Activated T-helper 2 cell treated with anti-CD3 and anti-CD28 coated beads, Interferon-gamma antibody, Interleukin-2, Interleukin-4, amounts not matched to agents 10 μg/mL and 5 μg/mL and 100 μg/mL, durations not matched to agents 14 hours and 24 hours and 36 hours (primary cell): ENCODE measurements around the gene TEX261. TPM values are rescaled to one million over a fixed set of nuclear protein-coding genes. Genes with fewer than 3 reads are reported as not detected.

Experiments
- DNase-seq: peaks from one replicate; pipeline ENCODE4 v3.0.0; 2021; ENCODE audit warnings: low spot score
- H3K27ac Mint-ChIP-seq: one replicate; pipeline ENCODE4 v1.8.0; 2021; ENCODE audit warnings: mixed read lengths
- H3K27me3 Mint-ChIP-seq: one replicate; pipeline ENCODE4 v1.8.0; 2021; ENCODE audit warnings: low read depth, mixed read lengths
- H3K36me3 Mint-ChIP-seq: one replicate; pipeline ENCODE4 v1.8.0; 2021; ENCODE audit warnings: low read depth, mixed read lengths
- H3K4me1 Mint-ChIP-seq: one replicate; pipeline ENCODE4 v1.8.0; 2021; ENCODE audit warnings: low read depth, mixed read lengths
- H3K4me3 Mint-ChIP-seq: one replicate; pipeline ENCODE4 v1.8.0; 2021; ENCODE audit warnings: low read depth, mild to moderate bottlenecking, moderate library complexity, mixed read lengths
- H3K9me3 Mint-ChIP-seq: one replicate; pipeline ENCODE4 v1.8.0; 2021; ENCODE audit warnings: mixed read lengths
- intact Hi-C: fragments of 100-400 bp; cut with micrococcal nuclease; formaldehyde crosslinking; loops from one replicate; pipeline ENCODE4 v1.15.1; 2023
- total RNA-seq: library from RNA; stranded (reverse); gene quantifications from 2 replicates; pipeline ENCODE4 v1.2.3, GENCODE V29; 2022

TEX261 gene
- total RNA-seq, 1 donor from 2014 or later: 67.9 TPM

DNA sequence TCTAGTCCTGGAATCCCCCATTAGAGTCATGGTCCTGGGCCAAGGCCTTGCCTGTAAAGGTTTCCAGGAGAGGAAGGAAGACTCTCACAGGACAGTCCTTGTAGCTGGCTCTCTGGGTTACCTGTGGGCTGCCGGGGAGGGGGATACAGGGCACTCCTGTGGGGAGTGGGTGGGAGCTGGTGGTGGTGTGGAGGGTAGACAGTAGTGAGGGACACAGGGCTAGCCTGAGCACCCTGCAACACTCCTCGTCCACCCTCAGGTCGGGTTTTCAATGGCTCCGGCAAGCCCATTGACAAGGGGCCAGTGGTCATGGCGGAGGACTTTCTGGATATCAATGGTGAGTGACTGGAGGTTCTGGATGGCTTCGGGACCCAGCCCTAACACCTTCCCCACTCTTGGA, 35.9 kb downstream of the TEX261 start:
- H3K4me3 Mint-ChIP-seq: no peak overlapping the region
- H3K27me3 Mint-ChIP-seq: peaks cover 34% of the 10 kb centered on the region
- intact Hi-C loops: no loop called here
- no peaks in the 10 kb centered on the region for H3K4me1 Mint-ChIP-seq
- H3K27ac Mint-ChIP-seq: no peak overlapping the region
- DNase-seq: peak; percentile 4
- no peaks in the 10 kb centered on the region for H3K36me3 Mint-ChIP-seq
- no peaks in the 10 kb centered on the region for H3K9me3 Mint-ChIP-seq

DNA sequence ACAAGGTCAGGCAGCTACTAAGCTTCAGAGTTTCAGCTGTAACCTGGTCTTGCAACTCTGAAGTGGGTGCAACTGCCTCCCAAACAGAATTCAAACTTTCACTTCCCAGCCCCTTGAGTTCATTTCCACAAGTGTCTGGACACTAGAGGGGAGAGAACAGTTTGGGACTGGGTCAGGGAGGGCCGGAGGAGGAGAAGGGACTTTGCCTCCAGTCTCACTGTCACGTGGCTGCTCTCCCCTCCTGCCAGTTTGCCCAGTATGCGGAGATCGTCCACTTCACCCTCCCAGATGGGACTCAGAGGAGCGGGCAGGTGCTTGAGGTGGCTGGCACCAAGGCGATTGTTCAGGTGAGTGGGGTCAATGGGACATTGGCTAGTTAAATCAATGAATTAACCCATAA, 36.9 kb downstream of the TEX261 start:
- no peaks in the 10 kb centered on the region for H3K4me1 Mint-ChIP-seq
- H3K9me3 Mint-ChIP-seq: no peaks in the 10 kb centered on the region
- no peak overlapping the region for H3K4me3 Mint-ChIP-seq
- intact Hi-C loops: no loop called here
- H3K27ac Mint-ChIP-seq: no peak overlapping the region
- peaks cover 30% of the 10 kb centered on the region for H3K27me3 Mint-ChIP-seq
- H3K36me3 Mint-ChIP-seq: no peaks in the 10 kb centered on the region
- no peak for DNase-seq

DNA sequence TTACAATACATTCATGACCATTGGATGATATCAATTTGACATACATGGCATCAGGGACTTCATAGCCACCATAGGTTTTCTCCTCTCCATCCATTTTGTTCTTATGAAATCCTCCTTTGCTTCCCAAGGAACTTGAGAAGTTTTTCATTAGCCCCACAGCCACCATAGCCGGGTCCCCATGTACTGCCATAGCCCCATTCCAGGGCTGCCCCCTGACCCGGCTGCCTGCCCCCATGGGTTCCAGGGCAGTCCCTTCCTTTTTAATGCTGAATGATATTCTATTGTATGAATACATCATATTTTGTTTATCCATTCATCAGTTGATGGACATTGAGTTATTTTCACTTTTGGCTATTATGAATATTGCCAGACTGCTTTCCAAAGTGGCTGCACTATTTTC, 38.5 kb downstream of the TEX261 start:
- H3K4me1 Mint-ChIP-seq: no peaks in the 10 kb centered on the region
- DNase-seq: no peak
- no peaks in the 10 kb centered on the region for H3K9me3 Mint-ChIP-seq
- H3K27me3 Mint-ChIP-seq: peaks cover 39% of the 10 kb centered on the region
- no peak overlapping the region for H3K4me3 Mint-ChIP-seq
- no peaks in the 10 kb centered on the region for H3K36me3 Mint-ChIP-seq
- intact Hi-C loops: no loop called here
- H3K27ac Mint-ChIP-seq: no peak overlapping the region

DNA sequence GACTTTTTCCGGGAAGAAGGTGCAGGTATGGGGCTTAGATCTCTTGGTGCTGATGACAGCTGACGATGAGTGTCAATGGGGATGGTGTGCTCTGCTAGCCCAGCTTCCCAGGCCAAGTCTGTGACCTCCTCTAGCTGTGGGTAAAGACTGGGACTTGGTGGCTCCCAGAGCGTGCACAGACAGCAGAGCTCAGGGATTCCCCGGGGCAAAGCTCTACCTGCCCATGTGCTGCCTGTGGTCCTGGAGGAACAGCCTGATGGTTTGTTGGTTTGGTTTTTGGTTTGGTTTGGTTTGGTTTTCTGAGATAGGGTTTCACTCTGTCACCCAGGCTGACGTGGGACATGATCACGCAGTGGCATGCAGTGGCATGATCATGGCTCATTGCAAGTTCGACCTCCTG, 39.8 kb downstream of the TEX261 start:
- Mint-ChIP-seq H3K9me3 (no peaks in the 10 kb centered on the region), H3K36me3 (no peaks in the 10 kb centered on the region), H3K4me1 (no peaks in the 10 kb centered on the region), H3K27me3 (peaks cover 40% of the 10 kb centered on the region), H3K4me3 (no peak overlapping the region), H3K27ac (no peak overlapping the region)
- peak; percentile 2 for DNase-seq
- intact Hi-C loops: no loop called here

DNA sequence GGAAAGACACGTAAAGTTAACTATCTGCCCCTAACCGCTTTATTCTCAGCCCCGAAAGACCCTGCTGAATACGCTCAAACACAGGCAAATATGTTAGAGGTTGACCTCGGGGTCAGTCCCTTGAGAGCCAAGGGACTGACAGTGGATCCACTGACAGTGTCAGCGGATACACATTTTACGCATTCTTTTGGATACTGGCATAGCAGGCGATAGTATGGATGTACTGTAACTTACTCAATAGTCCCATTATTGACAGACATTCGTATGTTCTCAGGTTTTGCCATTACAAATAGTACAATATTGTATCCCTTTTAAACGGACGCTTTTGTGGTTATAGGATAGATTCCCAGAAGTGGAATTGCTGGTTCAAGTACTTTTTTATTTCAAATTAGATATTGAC, 45.6 kb downstream of the TEX261 start:
- intact Hi-C loops: loop anchor here (2.0 to 10.0 kb wide), 2 partner anchors 78 to 294 kb away; no protein-coding TSS in a partner anchor
- Mint-ChIP-seq H3K4me3 (no peak overlapping the region), H3K27ac (no peak overlapping the region), H3K27me3 (peaks cover 30% of the 10 kb centered on the region), H3K9me3 (no peaks in the 10 kb centered on the region), H3K36me3 (no peaks in the 10 kb centered on the region), H3K4me1 (peaks cover 15% of the 10 kb centered on the region)
- no peak for DNase-seq

DNA sequence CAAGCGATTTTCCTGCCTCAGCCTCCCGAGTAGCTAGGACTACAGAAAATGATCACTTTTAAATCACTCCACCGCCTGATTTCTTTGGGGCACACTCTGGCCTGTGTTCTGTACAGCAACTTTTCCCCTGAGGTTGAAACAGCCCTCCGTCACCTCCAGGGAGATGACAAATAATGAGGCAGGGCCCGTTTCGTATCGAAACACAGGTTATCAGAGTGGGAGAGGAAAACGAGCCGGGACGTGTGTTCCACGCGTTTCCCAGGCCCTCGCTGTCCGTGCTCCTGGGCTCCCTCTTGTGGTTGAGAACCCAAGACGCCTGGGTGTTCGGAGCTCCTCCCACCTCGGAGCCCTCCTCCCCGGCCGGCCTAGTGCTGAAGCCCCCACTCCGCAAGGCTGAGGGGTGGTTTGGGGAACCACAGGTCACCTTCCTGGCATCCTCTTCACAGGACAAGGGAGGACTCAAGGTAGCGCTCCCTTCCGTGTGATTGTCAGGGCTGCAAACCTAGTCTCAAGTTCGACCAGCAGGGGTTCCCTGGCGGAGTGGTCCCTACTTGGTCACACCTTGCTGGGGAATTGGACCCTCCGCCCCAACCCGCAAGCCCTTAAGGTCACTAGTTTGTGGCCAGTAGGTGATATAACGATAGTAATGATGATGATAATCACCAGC, 46.2 kb downstream of the TEX261 start:
- DNase-seq: peak; percentile 62
- peaks cover 15% of the 10 kb centered on the region for H3K4me1 Mint-ChIP-seq
- intact Hi-C loops: loop anchor here (2.0 to 10.0 kb wide), 2 partner anchors 78 to 294 kb away; no protein-coding TSS in a partner anchor
- H3K4me3 Mint-ChIP-seq: peak overlapping the region; percentile 56
- no peak overlapping the region for H3K27ac Mint-ChIP-seq
- no peaks in the 10 kb centered on the region for H3K9me3 Mint-ChIP-seq
- H3K27me3 Mint-ChIP-seq: peaks cover 27% of the 10 kb centered on the region
- no peaks in the 10 kb centered on the region for H3K36me3 Mint-ChIP-seq

DNA sequence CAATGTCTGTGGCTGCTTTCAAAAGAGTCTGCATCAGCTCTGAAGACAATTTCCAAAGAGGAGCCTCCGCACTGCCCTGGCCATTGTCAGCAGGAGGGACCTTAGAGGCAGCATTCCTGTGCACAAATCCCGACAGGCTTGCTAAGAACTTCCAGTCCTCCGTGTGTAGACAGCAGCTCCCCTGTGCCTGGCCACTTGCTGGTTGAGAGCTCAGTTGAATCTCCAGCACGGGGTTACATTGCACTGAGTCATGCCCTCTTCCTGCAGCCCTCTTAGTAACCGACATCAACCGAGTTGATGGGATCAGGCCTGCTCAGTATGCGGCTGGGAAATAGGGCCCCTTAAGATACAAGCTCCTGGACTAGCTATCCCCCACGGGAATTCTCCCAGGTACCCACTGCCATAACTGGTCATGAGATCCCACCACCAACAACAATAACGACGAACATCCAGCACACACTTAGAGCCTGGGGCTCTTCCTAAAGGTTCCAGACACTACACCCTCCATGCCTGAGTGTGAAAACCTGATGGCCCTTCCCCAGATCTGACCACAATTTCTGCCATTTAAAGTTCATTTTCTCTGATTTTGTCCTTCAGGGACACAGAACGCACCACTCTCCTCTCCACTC, 47.0 kb downstream of the TEX261 start:
- DNase-seq: no peak
- Mint-ChIP-seq H3K27me3 (peaks cover 22% of the 10 kb centered on the region), H3K9me3 (no peaks in the 10 kb centered on the region), H3K36me3 (no peaks in the 10 kb centered on the region), H3K4me1 (peaks cover 15% of the 10 kb centered on the region), H3K27ac (no peak overlapping the region), H3K4me3 (peak overlapping the region; percentile 56)
- intact Hi-C loops: loop anchor here (1.0 to 10.0 kb wide), 4 partner anchors 77 to 293 kb away; no protein-coding TSS in a partner anchor

DNA sequence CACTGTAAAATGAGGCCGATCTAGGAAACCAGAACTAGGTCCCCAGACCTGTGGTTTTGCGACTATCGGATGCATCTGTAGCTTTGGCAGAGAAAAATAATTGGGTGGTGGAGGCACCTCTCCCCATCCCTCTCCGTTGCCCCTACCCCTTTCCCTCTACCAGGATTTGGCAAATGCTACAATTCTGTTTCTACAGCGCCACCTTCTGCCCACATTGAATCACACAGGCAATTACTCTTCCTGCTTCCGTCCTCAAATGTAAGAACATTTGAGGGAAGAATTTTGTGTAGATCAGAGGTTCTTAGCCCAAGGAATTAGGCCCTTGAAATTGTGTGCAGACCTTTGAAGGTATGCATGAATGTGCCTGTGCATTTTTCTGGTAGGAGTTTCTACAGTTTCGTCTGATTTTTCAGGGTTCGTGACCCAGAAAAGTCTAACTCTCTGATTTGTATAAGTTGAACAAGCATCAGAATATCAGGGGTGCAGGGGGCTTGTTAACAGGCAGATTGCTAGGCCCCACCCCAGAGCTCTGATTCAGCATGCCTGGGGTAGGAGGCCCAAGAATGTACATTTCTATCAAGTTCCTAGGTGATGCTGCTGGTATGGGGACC, 47.7 kb downstream of the TEX261 start:
- peaks cover 17% of the 10 kb centered on the region for H3K27me3 Mint-ChIP-seq
- no peak overlapping the region for H3K27ac Mint-ChIP-seq
- no peaks in the 10 kb centered on the region for H3K36me3 Mint-ChIP-seq
- H3K9me3 Mint-ChIP-seq: no peaks in the 10 kb centered on the region
- H3K4me3 Mint-ChIP-seq: no peak overlapping the region
- peak; percentile 34 for DNase-seq
- intact Hi-C loops: loop anchor here (1.0 to 10.0 kb wide), 3 partner anchors 84 to 292 kb away; no protein-coding TSS in a partner anchor
- peaks cover 15% of the 10 kb centered on the region for H3K4me1 Mint-ChIP-seq

DNA sequence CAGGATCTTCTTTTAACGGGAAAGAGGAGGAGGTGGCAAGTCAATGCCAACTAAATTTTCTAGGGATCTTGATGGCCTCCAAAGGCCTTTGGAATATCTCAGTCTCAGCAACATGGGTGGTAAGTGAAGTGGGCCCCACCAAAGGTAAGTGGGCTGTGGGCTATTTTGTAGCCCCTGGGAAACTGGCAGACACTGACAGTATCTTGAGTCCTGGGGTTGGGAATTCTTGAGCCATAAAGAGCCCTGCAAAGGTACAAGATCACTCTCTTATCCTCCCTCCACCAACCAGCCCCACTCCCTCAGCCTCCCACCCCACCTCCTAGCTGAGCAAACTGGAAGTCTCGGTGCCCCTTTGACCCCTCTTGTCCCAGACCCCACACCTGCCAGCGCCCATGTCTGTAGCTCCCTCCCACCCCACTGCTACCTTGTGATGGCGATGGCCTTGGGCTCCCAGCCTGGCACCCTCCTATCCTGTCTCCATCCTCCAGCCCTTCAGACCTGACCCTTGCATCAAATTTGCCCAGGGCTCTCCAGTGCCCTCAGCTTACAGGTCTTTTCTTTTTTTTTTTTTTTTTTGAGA, 50.5 kb downstream of the TEX261 start:
- Mint-ChIP-seq H3K27ac (no peak overlapping the region), H3K36me3 (no peaks in the 10 kb centered on the region), H3K4me1 (peaks cover 15% of the 10 kb centered on the region), H3K27me3 (peaks cover 17% of the 10 kb centered on the region), H3K4me3 (no peak overlapping the region), H3K9me3 (no peaks in the 10 kb centered on the region)
- intact Hi-C loops: loop anchor here (10.0 kb wide), 1 partner anchor 289 kb away; no protein-coding TSS in a partner anchor
- no peak for DNase-seq

DNA sequence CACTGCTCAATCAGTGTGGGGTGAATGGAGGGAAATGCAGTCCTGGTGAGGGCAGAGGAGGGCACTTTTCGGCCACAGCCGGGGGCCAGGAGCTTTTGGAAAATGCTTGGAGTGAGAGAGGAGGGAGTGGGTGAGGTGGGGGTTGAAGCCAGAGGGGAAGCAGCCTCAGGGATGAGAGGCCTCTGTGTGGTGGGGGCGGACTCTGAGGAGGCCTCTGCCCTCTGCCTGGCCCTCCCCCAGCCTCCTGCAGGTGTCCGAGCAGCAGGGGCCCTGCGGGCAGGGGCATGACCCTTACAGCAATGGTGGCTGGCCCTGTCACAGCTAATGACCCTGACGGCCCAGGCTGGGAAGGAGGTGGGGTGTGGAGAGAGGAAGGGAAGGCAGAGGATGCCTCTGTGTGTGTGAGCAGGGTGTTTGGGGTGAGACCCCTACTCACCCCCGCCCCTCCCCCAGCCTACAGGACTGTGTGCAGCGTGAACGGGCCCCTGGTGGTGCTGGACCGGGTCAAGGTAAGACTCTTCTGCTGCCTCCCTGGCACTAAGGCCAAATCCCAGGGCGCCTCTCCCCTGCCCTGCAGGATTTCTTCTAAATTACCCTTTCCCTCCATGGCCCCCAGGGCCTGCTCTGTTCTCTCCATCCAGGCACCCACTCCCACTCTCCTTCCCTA, 51.3 kb downstream of the TEX261 start:
- H3K27ac Mint-ChIP-seq: no peak overlapping the region
- no peak for DNase-seq
- H3K27me3 Mint-ChIP-seq: peaks cover 20% of the 10 kb centered on the region
- peaks cover 14% of the 10 kb centered on the region for H3K4me1 Mint-ChIP-seq
- no peaks in the 10 kb centered on the region for H3K9me3 Mint-ChIP-seq
- no peaks in the 10 kb centered on the region for H3K36me3 Mint-ChIP-seq
- intact Hi-C loops: loop anchor here (10.0 kb wide), 1 partner anchor 289 kb away; no protein-coding TSS in a partner anchor
- H3K4me3 Mint-ChIP-seq: no peak overlapping the region

DNA sequence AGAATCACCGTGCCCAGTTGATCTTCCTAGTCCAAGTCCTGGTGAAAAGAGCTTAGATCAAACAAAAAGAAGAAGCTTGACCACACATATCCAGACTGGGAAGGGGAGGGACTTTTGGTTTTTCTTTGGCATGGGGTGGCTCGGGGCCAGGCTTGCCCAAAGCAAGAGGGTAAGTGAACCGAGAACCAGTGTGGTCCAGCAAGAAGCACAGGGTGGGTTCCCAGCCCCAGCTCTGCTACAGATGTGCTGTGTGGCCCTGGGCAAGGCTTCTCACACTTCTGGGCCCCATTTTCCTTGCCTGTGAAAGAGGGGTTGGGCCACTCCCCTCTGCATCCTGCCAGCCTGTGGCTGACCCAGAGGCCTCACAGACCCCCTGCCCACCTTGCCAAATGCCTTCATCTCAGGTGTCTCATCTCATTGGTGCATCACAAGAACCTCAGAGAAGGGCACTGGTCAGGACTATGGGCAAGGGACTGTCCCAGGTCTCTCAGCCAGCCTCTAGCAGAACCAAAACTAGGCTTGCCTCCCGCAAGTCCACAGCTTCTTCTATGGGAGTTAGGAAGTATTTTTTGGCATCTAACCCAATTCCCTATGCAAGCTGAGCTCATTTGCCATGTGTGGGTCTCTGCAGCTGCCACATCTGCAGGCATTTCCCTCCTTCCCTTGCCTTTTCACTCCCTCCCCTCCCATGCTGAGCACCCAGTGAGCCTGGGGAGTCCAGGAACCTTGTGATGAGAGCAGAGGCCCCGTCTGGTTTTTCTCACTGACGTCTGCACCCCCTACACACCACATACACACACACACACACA, 52.1 kb downstream of the TEX261 start:
- Mint-ChIP-seq H3K27me3 (peaks cover 21% of the 10 kb centered on the region), H3K4me3 (no peak overlapping the region), H3K4me1 (peaks cover 7% of the 10 kb centered on the region), H3K9me3 (no peaks in the 10 kb centered on the region), H3K27ac (no peak overlapping the region), H3K36me3 (no peaks in the 10 kb centered on the region)
- no peak for DNase-seq
- intact Hi-C loops: loop anchor here (10.0 kb wide), 1 partner anchor 288 kb away; no protein-coding TSS in a partner anchor

DNA sequence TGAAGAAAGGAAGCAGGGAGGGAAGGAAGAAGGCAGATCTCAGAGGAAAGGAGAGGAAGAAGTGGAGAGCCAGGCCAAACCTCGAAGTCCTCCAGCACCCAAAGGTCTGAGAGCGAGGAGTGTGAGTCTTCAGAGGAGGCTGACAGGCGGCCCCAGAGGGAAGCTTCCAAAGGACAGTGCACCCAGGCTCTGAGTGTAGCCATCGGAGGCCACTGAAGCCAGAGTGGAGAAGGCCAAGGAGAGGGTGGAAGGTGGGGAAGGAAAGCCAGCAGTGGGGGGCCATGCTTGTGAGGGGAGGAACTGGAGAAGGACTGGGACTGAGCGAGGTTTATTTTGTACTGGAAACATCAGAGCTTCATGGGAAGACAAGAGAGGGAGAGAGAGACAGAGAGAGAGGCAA, 53.0 kb downstream of the TEX261 start:
- Mint-ChIP-seq H3K4me3 (no peak overlapping the region), H3K27me3 (peaks cover 19% of the 10 kb centered on the region), H3K4me1 (no peaks in the 10 kb centered on the region), H3K36me3 (no peaks in the 10 kb centered on the region), H3K27ac (no peak overlapping the region), H3K9me3 (no peaks in the 10 kb centered on the region)
- intact Hi-C loops: loop anchor here (10.0 kb wide), 1 partner anchor 287 kb away; no protein-coding TSS in a partner anchor
- no peak for DNase-seq
